Measurements from ENCODE around the gene PAQR3. TPM values are rescaled to one million over a fixed set of nuclear protein-coding genes. Genes with fewer than 3 reads are reported as not detected.

The PAQR3 gene
- total RNA-seq, 1 donor from 2014 or later, result 10.6 TPM

DNA sequence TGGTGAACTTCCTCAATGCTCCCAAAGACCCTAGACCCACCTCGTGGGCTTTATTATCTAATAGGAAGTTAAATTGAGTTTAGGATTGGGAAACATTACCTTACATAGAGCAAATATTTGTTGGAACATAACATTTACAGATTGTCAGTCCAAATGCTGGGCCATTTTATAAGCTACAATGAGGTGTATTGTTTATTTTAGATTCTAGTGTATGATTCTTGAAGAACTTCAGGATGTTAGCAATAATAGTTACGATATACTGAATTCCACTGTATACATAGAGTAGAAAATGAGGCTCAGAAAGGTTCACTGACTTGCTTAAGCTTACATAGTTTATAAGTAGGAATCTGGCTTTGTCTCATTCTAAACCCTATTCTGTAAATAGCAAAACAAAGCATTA lies 37.4 kb downstream of the PAQR3 start:
- no peaks in the 10 kb centered on the region for H3K36me3 ChIP-seq
- TF ChIP-seq, protein P1, sequence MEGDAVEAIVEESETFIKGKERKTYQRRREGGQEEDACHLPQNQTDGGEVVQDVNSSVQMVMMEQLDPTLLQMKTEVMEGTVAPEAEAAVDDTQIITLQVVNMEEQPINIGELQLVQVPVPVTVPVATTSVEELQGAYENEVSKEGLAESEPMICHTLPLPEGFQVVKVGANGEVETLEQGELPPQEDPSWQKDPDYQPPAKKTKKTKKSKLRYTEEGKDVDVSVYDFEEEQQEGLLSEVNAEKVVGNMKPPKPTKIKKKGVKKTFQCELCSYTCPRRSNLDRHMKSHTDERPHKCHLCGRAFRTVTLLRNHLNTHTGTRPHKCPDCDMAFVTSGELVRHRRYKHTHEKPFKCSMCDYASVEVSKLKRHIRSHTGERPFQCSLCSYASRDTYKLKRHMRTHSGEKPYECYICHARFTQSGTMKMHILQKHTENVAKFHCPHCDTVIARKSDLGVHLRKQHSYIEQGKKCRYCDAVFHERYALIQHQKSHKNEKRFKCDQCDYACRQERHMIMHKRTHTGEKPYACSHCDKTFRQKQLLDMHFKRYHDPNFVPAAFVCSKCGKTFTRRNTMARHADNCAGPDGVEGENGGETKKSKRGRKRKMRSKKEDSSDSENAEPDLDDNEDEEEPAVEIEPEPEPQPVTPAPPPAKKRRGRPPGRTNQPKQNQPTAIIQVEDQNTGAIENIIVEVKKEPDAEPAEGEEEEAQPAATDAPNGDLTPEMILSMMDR (IDR thresholded peaks at IDR 0.05), result no peak
- no peak for TF ChIP-seq POLR2A (IDR thresholded peaks at IDR 0.05)
- no peak for TF ChIP-seq POLR2AphosphoS5 (IDR thresholded peaks at IDR 0.05; ENCODE audit: insufficient read depth in 1 of 2, low read depth in 1 of 2)

DNA sequence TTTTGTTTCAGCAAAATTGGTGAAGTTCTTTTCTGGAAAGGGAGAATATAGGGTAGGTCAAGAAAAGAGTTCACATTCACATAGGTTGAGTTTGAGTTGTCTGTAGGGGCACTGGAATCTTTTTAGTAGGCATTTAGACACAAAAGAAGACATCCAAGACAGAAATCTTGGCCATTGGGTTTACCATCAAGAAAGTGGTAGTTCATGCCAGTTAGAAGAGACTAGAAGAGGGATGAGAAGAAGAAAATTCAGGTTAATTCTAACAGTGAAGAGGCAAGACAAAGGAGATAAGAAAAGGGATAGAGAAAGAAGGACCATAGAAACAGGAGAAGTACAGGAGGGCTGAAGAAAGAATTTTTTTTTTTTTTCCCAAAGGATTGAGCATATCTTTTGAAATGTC lies 39.9 kb downstream of the PAQR3 start:
- H3K27ac ChIP-seq, result no peak overlapping the region
- no peaks in the 10 kb centered on the region for H3K4me1 ChIP-seq
- intact Hi-C loops (cut with DNase I), result no loop called here
- H3K36me3 ChIP-seq, result peaks cover 0 to 1% of the 10 kb centered on the region in 2 donors
- no peak for DNase-seq (ENCODE audit: extremely low spot score in 2 of 2)
- H3K4me3 ChIP-seq, result no peak overlapping the region
- TF ChIP-seq, protein P1 (IDR thresholded peaks at IDR 0.05), result no peak
- no peak for TF ChIP-seq POLR2A (IDR thresholded peaks at IDR 0.05)
- TF ChIP-seq POLR2AphosphoS5 (IDR thresholded peaks at IDR 0.05; ENCODE audit: insufficient read depth in 1 of 2, low read depth in 1 of 2), result no peak
- no peaks in the 10 kb centered on the region for H3K27me3 ChIP-seq
- H3K9me3 ChIP-seq, result no peaks in the 10 kb centered on the region

More for the DNA sequence above, 37.4 kb downstream of the PAQR3 start:
- no peak overlapping the region for H3K4me3 ChIP-seq
- no peaks in the 10 kb centered on the region for H3K9me3 ChIP-seq
- no peaks in the 10 kb centered on the region for H3K4me1 ChIP-seq
- no peak for DNase-seq (ENCODE audit: extremely low spot score in 2 of 2)
- no peaks in the 10 kb centered on the region for H3K27me3 ChIP-seq
- intact Hi-C loops (cut with DNase I), result no loop called here
- H3K27ac ChIP-seq, result no peak overlapping the region

DNA sequence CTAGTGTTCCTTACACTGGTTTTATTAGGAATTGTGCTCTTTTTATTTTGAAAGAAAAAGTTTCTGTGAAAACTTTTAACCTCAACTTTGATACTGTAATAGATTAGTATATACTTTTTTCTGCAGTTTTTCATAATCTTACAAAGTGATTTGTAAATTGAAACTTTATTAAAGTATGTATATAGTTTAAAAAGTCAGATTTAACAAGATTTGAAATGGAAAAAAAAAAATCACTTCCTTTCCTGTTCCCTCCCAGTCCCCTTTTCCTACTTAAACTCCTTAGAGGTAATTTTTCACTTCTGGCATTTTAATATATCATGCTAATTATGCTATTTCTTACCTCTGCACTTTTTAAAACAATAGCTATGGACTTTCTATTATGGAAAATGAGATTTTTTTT lies 49.3 kb downstream of the PAQR3 start:
- H3K9me3 ChIP-seq, result no peaks in the 10 kb centered on the region
- intact Hi-C loops (cut with DNase I), result no loop called here
- no peak overlapping the region for H3K4me3 ChIP-seq
- TF ChIP-seq, protein P1 (IDR thresholded peaks at IDR 0.05), result no peak
- TF ChIP-seq POLR2AphosphoS5 (IDR thresholded peaks at IDR 0.05; ENCODE audit: insufficient read depth in 1 of 2, low read depth in 1 of 2), result no peak
- TF ChIP-seq POLR2A (IDR thresholded peaks at IDR 0.05), result no peak
- H3K36me3 ChIP-seq, result peaks cover 0 to 19% of the 10 kb centered on the region in 2 donors
- no peaks in the 10 kb centered on the region for H3K27me3 ChIP-seq
- H3K4me1 ChIP-seq, result no peaks in the 10 kb centered on the region
- DNase-seq (ENCODE audit: extremely low spot score in 2 of 2), result no peak
- H3K27ac ChIP-seq, result no peak overlapping the region

DNA sequence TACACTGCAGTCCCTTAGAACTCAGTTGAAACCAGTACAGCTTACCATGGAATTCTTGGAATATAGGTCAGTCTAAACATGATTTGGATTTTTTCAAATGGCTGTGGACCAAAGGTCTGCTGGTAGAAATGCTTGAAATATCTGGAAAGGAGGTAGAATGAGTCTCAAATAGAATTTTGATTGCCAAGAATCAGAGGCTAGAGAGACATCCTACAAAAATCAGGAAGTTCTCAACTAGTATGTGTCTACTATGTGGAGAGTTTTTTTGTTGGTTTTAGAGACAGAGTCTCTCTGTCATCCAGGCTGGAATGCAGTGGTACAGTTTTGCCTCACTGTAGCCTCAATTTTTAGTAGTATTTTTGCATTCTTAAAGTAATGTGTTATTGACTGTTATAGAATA lies 53.6 kb downstream of the PAQR3 start:
- Histone ChIP-seq H3K4me3 (no peak overlapping the region), H3K9me3 (no peaks in the 10 kb centered on the region), H3K36me3 (peaks cover 0 to 9% of the 10 kb centered on the region in 2 donors), H3K27me3 (no peaks in the 10 kb centered on the region), H3K4me1 (no peaks in the 10 kb centered on the region), H3K27ac (no peak overlapping the region)
- no peak for DNase-seq (ENCODE audit: extremely low spot score in 2 of 2)
- intact Hi-C loops (cut with DNase I), result no loop called here
- no peak for TF ChIP-seq POLR2A (IDR thresholded peaks at IDR 0.05)
- no peak for TF ChIP-seq POLR2AphosphoS5 (IDR thresholded peaks at IDR 0.05; ENCODE audit: insufficient read depth in 1 of 2, low read depth in 1 of 2)
- TF ChIP-seq, protein P1 (IDR thresholded peaks at IDR 0.05), result no peak

DNA sequence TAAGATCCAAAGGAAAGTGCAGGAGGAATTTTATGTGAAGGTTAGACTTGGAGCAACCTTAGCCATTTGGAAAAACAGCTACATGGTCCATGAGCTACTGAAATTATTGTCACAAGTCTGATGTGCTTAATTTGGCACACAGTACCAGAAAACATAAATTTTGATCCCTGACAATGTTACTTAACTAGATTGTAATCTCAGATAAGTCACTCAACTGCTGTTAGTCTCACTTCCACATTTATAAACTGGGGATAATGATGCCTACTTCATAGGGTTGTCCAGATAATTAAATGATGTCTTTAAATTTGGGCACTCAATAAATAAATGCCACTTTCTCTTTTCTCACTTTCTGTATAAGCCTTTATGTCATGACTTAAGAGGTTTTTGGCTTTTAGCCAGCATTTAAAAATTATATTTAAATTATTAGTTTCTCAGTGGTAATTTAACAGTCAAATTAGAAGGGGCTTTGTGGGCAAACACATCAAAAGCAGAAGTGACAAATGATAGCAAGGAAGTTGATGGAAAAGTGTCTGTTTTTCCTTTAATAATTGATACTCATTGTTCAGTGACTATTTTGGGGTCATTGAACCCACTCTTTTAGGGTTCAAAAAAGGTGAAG lies 58.3 kb downstream of the PAQR3 start:
- Histone ChIP-seq H3K27me3 (no peaks in the 10 kb centered on the region), H3K4me3 (no peak overlapping the region), H3K4me1 (no peaks in the 10 kb centered on the region), H3K9me3 (no peaks in the 10 kb centered on the region), H3K36me3 (no peaks in the 10 kb centered on the region), H3K27ac (no peak overlapping the region)
- TF ChIP-seq, protein P1 (IDR thresholded peaks at IDR 0.05), result no peak
- no peak for TF ChIP-seq POLR2A (IDR thresholded peaks at IDR 0.05)
- no peak for TF ChIP-seq POLR2AphosphoS5 (IDR thresholded peaks at IDR 0.05; ENCODE audit: insufficient read depth in 1 of 2, low read depth in 1 of 2)
- intact Hi-C loops (cut with DNase I), result no loop called here
- no peak for DNase-seq (ENCODE audit: extremely low spot score in 2 of 2)
